Measurements from ENCODE around the gene ADORA3.

Gene ADORA3

GRCh38 chr1:111507411-111508201 lies 4.2 kb upstream of the ADORA3 start:
- DNase-seq: peak in 4 of 5 experiments; percentile 13 to 95 (median 36)

GRCh38 chr1:111506561-111506960 lies 3.1 kb upstream of the ADORA3 start:
- peak in 1 of 5 experiments; percentile 57 for DNase-seq

GRCh38 chr1:111505641-111506119 lies 2.2 kb upstream of the ADORA3 start:
- peak in 1 of 5 experiments; percentile 63 for DNase-seq

- DNase-seq: no peak
Observed at GRCh38 chr1:111504097-111504496, 664 bp upstream of the ADORA3 start.

GRCh38 chr1:111501645-111502044 lies 1.8 kb downstream of the ADORA3 start:
- DNase-seq: no peak

- no peak for DNase-seq
Observed at GRCh38 chr1:111499026-111499785, 4.2 kb downstream of the ADORA3 start.

- DNase-seq: peak in 1 of 5 experiments; percentile 30
Observed at GRCh38 chr1:111497592-111497991, 5.8 kb downstream of the ADORA3 start.

- DNase-seq: peak in 1 of 5 experiments; percentile 70
Observed at GRCh38 chr1:111496398-111496797, 7.0 kb downstream of the ADORA3 start.

GRCh38 chr1:111491070-111491469 lies 12.4 kb downstream of the ADORA3 start:
- no peak for DNase-seq

- no peak for DNase-seq
Observed at GRCh38 chr1:111490220-111490619, 13.2 kb downstream of the ADORA3 start.

GRCh38 chr1:111489604-111490003 lies 13.8 kb downstream of the ADORA3 start:
- DNase-seq: no peak

- no peak for DNase-seq
Observed at GRCh38 chr1:111488669-111489068, 14.8 kb downstream of the ADORA3 start.

GRCh38 chr1:111487133-111487532 lies 16.3 kb downstream of the ADORA3 start:
- no peak for DNase-seq

- DNase-seq: no peak
Observed at GRCh38 chr1:111486431-111486830, 17.0 kb downstream of the ADORA3 start.

GRCh38 chr1:111484391-111485026 lies 18.9 kb downstream of the ADORA3 start:
- no peak for DNase-seq

GRCh38 chr1:111483876-111484275 lies 19.6 kb downstream of the ADORA3 start:
- no peak for DNase-seq

GRCh38 chr1:111483166-111483565 lies 20.3 kb downstream of the ADORA3 start:
- no peak for DNase-seq

- DNase-seq: peak in 4 of 5 experiments; percentile 24 to 75 (median 40)
Observed at GRCh38 chr1:111481387-111482221, 21.8 kb downstream of the ADORA3 start.

- no peak for DNase-seq
Observed at GRCh38 chr1:111480674-111481073, 22.8 kb downstream of the ADORA3 start.

GRCh38 chr1:111476761-111477309 lies 26.6 kb downstream of the ADORA3 start:
- DNase-seq: peak in 3 of 5 experiments; percentile 29 to 94 (median 48)

GRCh38 chr1:111476214-111476613 lies 27.2 kb downstream of the ADORA3 start:
- DNase-seq: no peak

GRCh38 chr1:111475701-111476100 lies 27.7 kb downstream of the ADORA3 start:
- DNase-seq: peak in 2 of 5 experiments; percentile 13 to 98
